Suprapubic skin (tissue), 4 donors: Measurements from ENCODE around the gene WDR83. TPM values are rescaled to one million over a fixed set of nuclear protein-coding genes. Genes with fewer than 3 reads are reported as not detected.

Experiments
- DNase-seq, 2 donors: peaks; one replicate each; pipeline ENCODE4 v3.0.0-alpha.2; 2019; ENCODE audit warnings: low spot score in 2 of 2
- H3K27ac ChIP-seq: fragments of 200-600 bp; sonication (generic); one replicate; pipeline ENCODE4 v1.5.1; 2019
- H3K27me3 ChIP-seq: fragments of 200-600 bp; sonication (generic); one replicate; pipeline ENCODE4 v1.5.1; 2019
- H3K36me3 ChIP-seq: fragments of 200-600 bp; sonication (generic); one replicate; pipeline ENCODE4 v1.5.1; 2019
- H3K4me1 ChIP-seq: fragments of 200-600 bp; sonication (generic); one replicate; pipeline ENCODE4 v1.5.1; 2019
- H3K4me3 ChIP-seq: fragments of 200-600 bp; sonication (generic); one replicate; pipeline ENCODE4 v1.5.1; 2019; ENCODE audit warnings: mild to moderate bottlenecking
- H3K9me3 ChIP-seq: fragments of 200-600 bp; sonication (generic); one replicate; pipeline ENCODE4 v1.5.1; 2019
- EP300 ChIP-seq: sonication (generic); formaldehyde crosslinking; IDR thresholded peaks from one replicate; pipeline ENCODE4 v1.6.1; 2017; ENCODE audit warnings: antibody characterized with exemption
- POLR2A ChIP-seq, 2 donors: fragments of 450-650 bp; IDR thresholded peaks; one replicate each; pipeline ENCODE4 v1.6.1; 2017; ENCODE audit warnings: antibody characterized with exemption in 2 of 2, mild to moderate bottlenecking in 2 of 2, moderate library complexity in 2 of 2
- POLR2AphosphoS5 ChIP-seq, 3 donors: sonication (generic); formaldehyde crosslinking; IDR thresholded peaks; one replicate each; pipeline ENCODE4 v1.6.1; 2017; ENCODE audit warnings: antibody characterized with exemption in 3 of 3
- WGBS: methylation state at CpG from one replicate; pipeline ENCODE4 v1.1.5; 2018; 5-methylcytosine and 5-hydroxymethylcytosine counted together
- total RNA-seq, 4 donors: library from RNA; depleted of rRNA; stranded (reverse); fragments of >200 nt; gene quantifications; one replicate each; pipeline ENCODE4 v1.1.0, GENCODE V29; 2016
- TF ChIP-seq, protein P1 (sequence below), 2 donors: fragments of 200-600 bp in 1 of 2; fragments of 450-650 bp in 1 of 2; sonication (generic) in 1 of 2; IDR thresholded peaks; one replicate each; pipeline ENCODE4 v1.5.1; 2016 to 2019; ENCODE audit warnings: antibody characterized with exemption in 2 of 2, mild to moderate bottlenecking in 1 of 2, moderate library complexity in 1 of 2

The WDR83 gene
- total RNA-seq, 4 donors from 2014 or later, result 9.8 to 21.9 (median 17.2) TPM

DNA sequence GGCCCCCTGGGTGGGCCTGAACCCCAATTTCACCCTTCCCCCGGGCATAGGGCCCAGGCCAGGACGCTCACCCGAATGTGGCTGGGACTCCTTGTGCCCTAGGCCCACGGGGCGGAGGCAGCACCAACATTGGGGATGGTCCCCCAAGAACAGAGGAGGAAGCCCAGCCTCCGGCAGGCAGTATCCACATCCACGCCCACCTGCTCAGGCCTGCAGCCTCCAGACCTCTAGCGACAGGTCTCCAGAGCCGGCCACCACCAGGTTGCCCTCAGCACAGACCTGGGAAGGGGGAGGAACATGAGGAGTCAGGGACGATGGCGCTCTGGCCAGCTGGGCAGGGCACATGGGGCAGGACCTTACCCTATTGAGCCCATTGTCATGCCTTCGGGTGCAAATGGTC, 22.4 kb downstream of the WDR83 start:
- DNase-seq, result no peak
- no peak for TF ChIP-seq POLR2AphosphoS5 (IDR thresholded peaks at IDR 0.05)
- TF ChIP-seq, protein P1, sequence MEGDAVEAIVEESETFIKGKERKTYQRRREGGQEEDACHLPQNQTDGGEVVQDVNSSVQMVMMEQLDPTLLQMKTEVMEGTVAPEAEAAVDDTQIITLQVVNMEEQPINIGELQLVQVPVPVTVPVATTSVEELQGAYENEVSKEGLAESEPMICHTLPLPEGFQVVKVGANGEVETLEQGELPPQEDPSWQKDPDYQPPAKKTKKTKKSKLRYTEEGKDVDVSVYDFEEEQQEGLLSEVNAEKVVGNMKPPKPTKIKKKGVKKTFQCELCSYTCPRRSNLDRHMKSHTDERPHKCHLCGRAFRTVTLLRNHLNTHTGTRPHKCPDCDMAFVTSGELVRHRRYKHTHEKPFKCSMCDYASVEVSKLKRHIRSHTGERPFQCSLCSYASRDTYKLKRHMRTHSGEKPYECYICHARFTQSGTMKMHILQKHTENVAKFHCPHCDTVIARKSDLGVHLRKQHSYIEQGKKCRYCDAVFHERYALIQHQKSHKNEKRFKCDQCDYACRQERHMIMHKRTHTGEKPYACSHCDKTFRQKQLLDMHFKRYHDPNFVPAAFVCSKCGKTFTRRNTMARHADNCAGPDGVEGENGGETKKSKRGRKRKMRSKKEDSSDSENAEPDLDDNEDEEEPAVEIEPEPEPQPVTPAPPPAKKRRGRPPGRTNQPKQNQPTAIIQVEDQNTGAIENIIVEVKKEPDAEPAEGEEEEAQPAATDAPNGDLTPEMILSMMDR (IDR thresholded peaks at IDR 0.05), result no peak
- TF ChIP-seq POLR2A (IDR thresholded peaks at IDR 0.05), result no peak
- TF ChIP-seq EP300, result no peak
- Histone ChIP-seq H3K36me3 (peaks cover 7% of the 10 kb centered on the region), H3K4me3 (no peak overlapping the region), H3K27me3 (no peaks in the 10 kb centered on the region), H3K4me1 (no peaks in the 10 kb centered on the region), H3K27ac (no peak overlapping the region), H3K9me3 (no peaks in the 10 kb centered on the region)
- 100% methylated on average over 1 of the region's 12 CpGs for WGBS

DNA sequence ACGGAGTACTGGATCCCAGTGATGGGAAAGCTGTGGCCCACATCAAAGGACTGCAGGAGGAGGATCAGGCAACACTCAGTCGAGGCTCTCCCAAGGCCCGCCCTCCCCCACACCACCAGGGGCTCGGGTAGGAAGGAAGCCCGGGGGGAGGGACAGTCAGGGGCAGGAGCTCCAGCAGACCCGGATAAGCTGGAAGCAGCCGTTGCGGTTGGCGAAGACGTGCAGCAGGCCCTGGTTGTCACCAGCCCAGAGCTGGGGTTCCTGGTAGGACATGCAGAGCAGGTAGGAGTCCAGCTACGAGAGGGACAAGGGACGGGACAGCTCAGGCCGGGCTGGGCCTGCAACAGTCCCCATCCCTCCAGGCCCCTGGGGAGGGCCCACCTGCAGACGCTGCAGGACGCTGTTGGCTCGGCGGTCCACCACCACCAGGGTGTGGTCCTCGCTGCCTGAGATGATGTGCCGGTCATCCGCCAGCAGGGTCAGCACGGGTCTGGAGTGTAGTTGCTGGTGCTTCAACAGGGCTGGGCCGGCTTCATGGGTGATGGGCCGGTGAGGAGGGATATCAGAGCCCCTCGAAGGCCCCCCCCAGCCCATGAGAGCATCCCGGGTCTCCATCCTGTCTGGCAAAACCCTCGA, 23.1 kb downstream of the WDR83 start:
- WGBS, result 73% methylated on average over 11 of the region's 26 CpGs
- H3K9me3 ChIP-seq, result no peaks in the 10 kb centered on the region
- H3K27ac ChIP-seq, result no peak overlapping the region
- peaks cover under 1% of the 10 kb centered on the region for H3K4me1 ChIP-seq
- H3K27me3 ChIP-seq, result no peaks in the 10 kb centered on the region
- TF ChIP-seq EP300 (no peak), POLR2AphosphoS5 (IDR thresholded peaks at IDR 0.05) (no peak), POLR2A (IDR thresholded peaks at IDR 0.05) (no peak)
- TF ChIP-seq, protein P1 (IDR thresholded peaks at IDR 0.05), result no peak
- H3K4me3 ChIP-seq, result no peak overlapping the region
- DNase-seq, result no peak
- H3K36me3 ChIP-seq, result peaks cover 7% of the 10 kb centered on the region

DNA sequence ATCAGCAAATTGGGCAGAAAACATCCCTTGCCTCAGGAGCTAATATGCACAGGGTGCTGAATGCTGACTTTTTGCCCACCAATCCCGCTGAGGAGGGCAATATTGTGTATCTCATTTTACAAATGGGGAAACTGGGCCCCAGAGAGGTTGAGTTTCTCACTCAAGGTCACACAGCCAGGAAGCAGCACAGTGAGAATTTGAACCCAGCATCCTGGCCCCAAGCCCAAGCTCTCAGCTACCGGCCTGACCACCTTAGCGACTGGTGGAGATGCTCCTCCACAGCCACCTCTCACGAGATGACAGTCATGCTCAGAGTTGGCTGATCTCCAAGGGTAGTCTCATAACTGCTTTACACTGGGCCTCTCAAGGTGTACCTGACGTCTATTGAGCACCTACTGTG, 26.4 kb downstream of the WDR83 start:
- 92% methylated on average over 5 of the region's 5 CpGs for WGBS
- H3K36me3 ChIP-seq, result peaks cover 7% of the 10 kb centered on the region
- peaks cover 22% of the 10 kb centered on the region for H3K4me1 ChIP-seq
- TF ChIP-seq POLR2AphosphoS5 (IDR thresholded peaks at IDR 0.05) (no peak), POLR2A (IDR thresholded peaks at IDR 0.05) (no peak), EP300 (no peak)
- TF ChIP-seq, protein P1 (IDR thresholded peaks at IDR 0.05), result no peak
- DNase-seq, result no peak
- no peak overlapping the region for H3K27ac ChIP-seq
- H3K9me3 ChIP-seq, result no peaks in the 10 kb centered on the region
- no peak overlapping the region for H3K4me3 ChIP-seq
- no peaks in the 10 kb centered on the region for H3K27me3 ChIP-seq

DNA sequence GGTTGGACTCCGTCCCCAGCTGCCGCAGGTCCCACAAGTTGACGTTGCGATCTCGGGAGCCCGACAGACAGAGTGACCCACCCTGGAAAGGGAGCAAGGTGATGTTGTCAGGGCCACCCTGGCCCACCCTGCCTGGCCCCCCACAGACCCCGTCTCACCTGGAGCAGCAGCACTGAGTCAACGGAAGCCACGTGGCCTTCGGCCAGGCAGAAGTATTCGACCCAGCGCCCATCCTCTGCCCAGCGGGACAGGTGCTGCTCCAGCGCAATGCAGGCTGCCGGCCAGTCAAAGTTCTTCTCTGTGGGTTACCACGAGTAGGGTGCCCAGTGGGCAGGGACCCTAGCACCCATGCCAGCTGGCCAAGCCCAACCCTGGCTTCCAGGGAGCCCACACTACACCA, 28.0 kb downstream of the WDR83 start:
- peaks cover 22% of the 10 kb centered on the region for H3K4me1 ChIP-seq
- no peak overlapping the region for H3K27ac ChIP-seq
- H3K9me3 ChIP-seq, result no peaks in the 10 kb centered on the region
- 95% methylated on average over 10 of the region's 16 CpGs for WGBS
- no peaks in the 10 kb centered on the region for H3K27me3 ChIP-seq
- no peak for DNase-seq
- no peak overlapping the region for H3K4me3 ChIP-seq
- H3K36me3 ChIP-seq, result peaks cover 14% of the 10 kb centered on the region
- TF ChIP-seq POLR2A (IDR thresholded peaks at IDR 0.05) (no peak), POLR2AphosphoS5 (IDR thresholded peaks at IDR 0.05) (no peak), EP300 (no peak)
- TF ChIP-seq, protein P1 (IDR thresholded peaks at IDR 0.05), result no peak

DNA sequence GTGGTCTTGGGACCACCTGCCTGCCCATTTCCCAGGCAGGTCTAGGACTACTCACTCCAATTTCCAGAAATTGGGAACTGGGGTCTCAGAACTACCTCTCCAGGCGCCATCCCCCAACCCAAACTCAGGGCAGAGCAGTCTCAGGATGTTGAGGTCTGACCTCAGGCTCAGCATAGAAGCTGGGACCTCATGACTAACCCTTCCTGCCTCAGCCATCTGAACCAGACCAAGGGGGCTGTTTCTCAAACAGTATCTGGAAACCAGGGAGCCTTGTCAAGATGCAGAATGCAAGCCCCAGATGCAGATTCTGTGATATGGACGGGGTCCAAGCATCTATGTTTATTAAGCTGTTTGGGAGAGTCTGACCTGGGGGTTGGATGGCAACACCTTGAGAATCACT, 28.5 kb downstream of the WDR83 start:
- Histone ChIP-seq H3K9me3 (no peaks in the 10 kb centered on the region), H3K4me3 (peak overlapping the region; percentile 81), H3K36me3 (peaks cover 17% of the 10 kb centered on the region), H3K27ac (no peak overlapping the region), H3K4me1 (peaks cover 22% of the 10 kb centered on the region), H3K27me3 (no peaks in the 10 kb centered on the region)
- TF ChIP-seq EP300 (no peak), POLR2AphosphoS5 (IDR thresholded peaks at IDR 0.05) (no peak), POLR2A (IDR thresholded peaks at IDR 0.05) (no peak)
- TF ChIP-seq, protein P1 (IDR thresholded peaks at IDR 0.05), result no peak
- no peak for DNase-seq
- WGBS, result 100% methylated on average over 1 of the region's 2 CpGs
